Inflammatory macrophage (primary cell): Measurements from ENCODE around the gene SH2D7.

ENCODE experiments used
- DNase-seq, 2 donors: peaks; one replicate each; pipeline ENCODE4 v3.0.0-alpha.2; 2020 to 2022
- total RNA-seq, 18 experiments: gene quantifications; one replicate each; lab custom pipeline; 2026; ENCODE audit warnings: mixed read lengths in 6 of 18, inconsistent platforms in 2 of 18; lab: John Stamatoyannopoulos, UW

Gene SH2D7
- total RNA-seq, result 0 to 0.21 (median 0) reads per million in 18 experiments

- DNase-seq, result no peak
These were observed at the start of gene SH2D7 for GRCh38 chr15:78092261-78093041. TSS of gene SH2D7 (plus strand) at chr15:78092561. CDS start at chr15:78092585, 24 bp downstream.

GRCh38 chr15:78044407-78045155 lies 47.8 kb upstream of the SH2D7 start:
- DNase-seq, result peak; percentile 69 to 89

- no peak for DNase-seq
These were observed 47.2 kb upstream of the SH2D7 start for GRCh38 chr15:78045189-78045588.

GRCh38 chr15:78046796-78047341 lies 45.5 kb upstream of the SH2D7 start:
- DNase-seq, result peak; percentile 90 to 95

GRCh38 chr15:78047761-78048627 lies 44.4 kb upstream of the SH2D7 start:
- DNase-seq, result peak; percentile 87 to 93

- DNase-seq, result peak in 1 of 2 donors; percentile 48
These were observed 43.8 kb upstream of the SH2D7 start for GRCh38 chr15:78048628-78048920.

GRCh38 chr15:78049691-78050440 lies 42.5 kb upstream of the SH2D7 start:
- peak; percentile 91 to 92 for DNase-seq

- DNase-seq, result no peak
These were observed 41.9 kb upstream of the SH2D7 start for GRCh38 chr15:78050441-78050809.

GRCh38 chr15:78050826-78051225 lies 41.5 kb upstream of the SH2D7 start:
- no peak for DNase-seq

GRCh38 chr15:78051596-78051995 lies 40.8 kb upstream of the SH2D7 start:
- no peak for DNase-seq

GRCh38 chr15:78052001-78052401 lies 40.4 kb upstream of the SH2D7 start:
- no peak for DNase-seq

- no peak for DNase-seq
These were observed 39.8 kb upstream of the SH2D7 start for GRCh38 chr15:78052545-78052944.

- DNase-seq, result no peak
These were observed 37.8 kb upstream of the SH2D7 start for GRCh38 chr15:78054518-78054917.

GRCh38 chr15:78054966-78055365 lies 37.4 kb upstream of the SH2D7 start:
- DNase-seq, result no peak

- no peak for DNase-seq
These were observed 36.2 kb upstream of the SH2D7 start for GRCh38 chr15:78055919-78056713.

GRCh38 chr15:78056714-78057269 lies 35.6 kb upstream of the SH2D7 start:
- DNase-seq, result peak in 1 of 2 donors; percentile 48

- DNase-seq, result no peak
These were observed 34.6 kb upstream of the SH2D7 start for GRCh38 chr15:78057803-78058202.

- DNase-seq, result no peak
These were observed 33.9 kb upstream of the SH2D7 start for GRCh38 chr15:78058401-78058935.

- DNase-seq, result peak; percentile 77 to 78
These were observed 33.1 kb upstream of the SH2D7 start for GRCh38 chr15:78059110-78059839.

- no peak for DNase-seq
These were observed 32.1 kb upstream of the SH2D7 start for GRCh38 chr15:78060232-78060631.
